Heart left ventricle (tissue), 13 donors: Measurements from ENCODE around the gene ZSCAN20.

Experiments
- CTCF ChIP-seq, 12 donors: fragments of 200-600 bp; sonication (generic) in 4 of 12; IDR thresholded peaks; one replicate each; pipeline versions ENCODE4 v1.5.0 to v1.8.0; 2018 to 2022; ENCODE audit warnings: antibody characterized with exemption in 12 of 12, mild to moderate bottlenecking in 5 of 12
- POLR2A ChIP-seq, 2 donors: fragments of 450-650 bp; IDR thresholded peaks; one replicate each; pipeline ENCODE4 v1.6.1; 2017; ENCODE audit warnings: antibody characterized with exemption in 2 of 2, mild to moderate bottlenecking in 2 of 2, moderate library complexity in 2 of 2
- donor health status: ischemic (EF 13 %, LVEDD 7.1; RV severe dilation, severe dysfunction).
- donor health status: DM: no; HTN: yes; CAD: no.
- donor health status: DM: no; HTN: no; CAD: no.
- donor health status: ischemic (EF 25% LVEDD 6.9; RV normal size, moderate dysfunction).
- donor health status: ischemic (EF 25% LVEDD 5.7; RV mildly dilated, moderate dysfunction).
- donor health status: ischemic (EF 35%, LVEDD 5.7; RV mildly dilated, moderate dysfunction).
- donor health status: nonischemic (EF 11% LVEDD 7.7; RV severe dilation, severe dysfunction).
- donor health status: DM: yes; HTN: yes; CAD: no.
- donor health status: PGD.
- donor health status: ischemic (EF 29% LVEDD 5.4; RV normal size, mild dysfunction).
- donor health status: nonischemic (EF 23%, LVEDD 6.1; RV moderate dilation, normal function).

- TF ChIP-seq POLR2A (IDR thresholded peaks at IDR 0.05) (no peak), CTCF (IDR thresholded peaks at IDR 0.05) (no peak)
Measured at GRCh38 chr1:33454646-33455282, 17.7 kb upstream of the ZSCAN20 start.
